ENCODE measurements around the gene NPTX1. TPM values are rescaled to one million over a fixed set of nuclear protein-coding genes. Genes with fewer than 3 reads are reported as not detected.

NPTX1 gene
- total RNA-seq, 1 donor from 2014 or later = not detected

DNA sequence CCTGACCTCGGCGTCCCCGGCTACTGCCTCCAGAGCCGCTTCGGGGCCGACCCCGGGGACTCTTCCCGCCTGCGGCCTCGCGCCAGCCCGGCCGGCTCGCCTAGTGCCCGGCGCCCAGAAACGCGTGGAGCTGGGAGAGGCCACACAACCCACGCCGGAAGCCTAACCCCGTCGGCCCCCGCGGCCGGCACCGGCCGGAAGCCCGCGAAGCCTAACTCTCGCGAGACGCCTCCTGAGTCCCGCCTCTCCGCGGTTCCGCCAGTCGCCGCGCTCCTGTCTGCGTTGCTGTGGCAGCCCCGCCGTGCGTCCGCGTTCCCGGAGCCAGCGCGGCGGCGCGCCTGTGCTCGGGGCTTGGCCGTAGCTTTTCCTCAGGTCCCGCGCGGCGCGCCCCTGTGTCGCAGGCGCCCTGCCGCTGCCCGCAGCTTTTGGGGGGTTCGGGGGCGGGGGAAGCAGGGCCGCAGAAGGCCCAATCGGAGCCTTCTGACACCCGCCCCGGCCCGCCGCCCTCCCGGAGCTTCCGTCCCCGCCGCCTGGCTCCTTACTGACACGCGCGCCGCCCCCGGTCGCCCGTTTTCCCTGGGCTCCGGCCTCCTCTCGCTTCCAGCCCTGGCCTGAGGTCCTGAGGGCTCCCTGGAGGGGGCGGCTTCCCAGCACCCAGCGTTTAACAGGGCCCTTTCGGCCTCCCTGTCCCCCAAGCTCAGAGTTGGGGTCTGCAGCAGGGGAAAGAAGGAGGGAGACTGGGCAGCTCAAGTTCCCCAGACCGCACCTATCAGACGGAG lies 21.7 kb downstream of the NPTX1 start:
- peak overlapping the region; percentile 89 for H3K4me3 ChIP-seq (ENCODE audit: low read depth, low read length)
- peak; percentile 52 for DNase-seq (ENCODE audit: low read depth)
- TF ChIP-seq, protein P1, sequence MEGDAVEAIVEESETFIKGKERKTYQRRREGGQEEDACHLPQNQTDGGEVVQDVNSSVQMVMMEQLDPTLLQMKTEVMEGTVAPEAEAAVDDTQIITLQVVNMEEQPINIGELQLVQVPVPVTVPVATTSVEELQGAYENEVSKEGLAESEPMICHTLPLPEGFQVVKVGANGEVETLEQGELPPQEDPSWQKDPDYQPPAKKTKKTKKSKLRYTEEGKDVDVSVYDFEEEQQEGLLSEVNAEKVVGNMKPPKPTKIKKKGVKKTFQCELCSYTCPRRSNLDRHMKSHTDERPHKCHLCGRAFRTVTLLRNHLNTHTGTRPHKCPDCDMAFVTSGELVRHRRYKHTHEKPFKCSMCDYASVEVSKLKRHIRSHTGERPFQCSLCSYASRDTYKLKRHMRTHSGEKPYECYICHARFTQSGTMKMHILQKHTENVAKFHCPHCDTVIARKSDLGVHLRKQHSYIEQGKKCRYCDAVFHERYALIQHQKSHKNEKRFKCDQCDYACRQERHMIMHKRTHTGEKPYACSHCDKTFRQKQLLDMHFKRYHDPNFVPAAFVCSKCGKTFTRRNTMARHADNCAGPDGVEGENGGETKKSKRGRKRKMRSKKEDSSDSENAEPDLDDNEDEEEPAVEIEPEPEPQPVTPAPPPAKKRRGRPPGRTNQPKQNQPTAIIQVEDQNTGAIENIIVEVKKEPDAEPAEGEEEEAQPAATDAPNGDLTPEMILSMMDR (conservative IDR thresholded peaks at IDR 0.05; ENCODE audit: low read depth, low read length) = no peak

DNA sequence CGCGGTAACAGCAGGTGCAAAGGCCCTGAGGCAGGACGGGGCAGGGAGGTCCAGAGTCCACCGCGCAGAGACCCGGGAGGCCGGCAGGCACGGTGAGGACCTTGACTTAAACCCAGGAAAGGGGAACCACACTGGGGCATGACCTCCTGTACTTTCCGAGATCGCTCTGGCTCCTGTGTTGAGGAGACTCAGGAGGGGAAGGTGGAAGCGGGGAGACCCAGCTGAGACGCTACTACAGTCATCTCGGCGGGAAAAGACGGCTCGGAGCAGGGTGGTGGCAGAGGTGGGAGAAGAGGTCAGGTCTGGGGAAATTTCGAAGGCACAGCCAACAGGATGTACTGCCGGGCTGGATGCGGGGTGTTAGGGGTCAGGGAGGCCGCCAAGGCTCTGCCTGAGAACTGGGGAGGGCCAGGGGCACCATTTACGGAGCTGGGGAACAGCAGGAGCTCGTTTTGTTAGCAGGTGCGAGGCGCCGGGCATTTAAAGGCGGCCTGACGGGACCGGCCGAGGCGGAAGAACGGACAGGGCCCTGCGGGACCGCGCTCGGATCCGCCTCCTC lies 22.3 kb downstream of the NPTX1 start:
- H3K4me3 ChIP-seq (ENCODE audit: low read depth, low read length) = peak overlapping the region; percentile 89
- TF ChIP-seq, protein P1 (conservative IDR thresholded peaks at IDR 0.05; ENCODE audit: low read depth, low read length) = no peak
- DNase-seq (ENCODE audit: low read depth) = no peak

DNA sequence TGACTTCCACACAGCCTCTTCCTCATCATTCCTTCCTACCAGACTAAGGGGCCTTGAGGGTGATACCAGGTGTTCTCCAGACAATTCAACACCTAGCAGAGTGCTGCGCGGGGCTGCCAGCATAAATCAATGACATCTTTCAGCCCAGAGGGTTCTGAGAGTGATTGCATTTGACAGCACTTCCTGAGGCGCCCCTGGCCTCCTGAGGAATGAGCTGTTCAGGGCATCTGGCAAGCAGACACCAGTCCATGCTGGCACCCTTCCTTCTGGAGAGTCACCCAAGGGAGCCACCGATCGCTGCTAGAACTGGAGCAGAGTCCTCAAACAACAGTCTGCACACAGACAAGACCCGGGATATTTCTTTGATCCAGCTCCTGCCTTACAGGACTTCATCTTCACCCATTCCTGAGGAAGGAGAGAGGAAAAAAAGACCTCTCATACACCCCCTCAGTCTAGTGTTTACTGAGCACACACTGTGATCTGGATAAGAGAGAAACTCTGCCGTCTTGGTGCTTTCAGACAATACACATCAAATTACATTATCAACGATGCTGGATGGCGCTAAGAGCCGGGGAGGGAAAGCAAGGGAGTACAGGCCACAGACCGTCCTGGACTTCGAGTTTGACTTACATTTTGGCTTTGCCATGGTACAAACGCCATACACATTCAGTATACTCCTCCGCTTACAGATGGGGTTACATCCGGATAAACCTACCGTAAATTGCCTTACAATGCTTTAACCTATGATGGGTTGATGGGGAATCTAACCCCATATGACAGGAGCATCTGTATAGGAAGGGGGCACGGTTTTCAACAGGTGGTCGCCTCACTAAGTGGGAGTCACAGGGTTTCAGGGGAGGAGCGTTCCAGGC lies 23.0 kb downstream of the NPTX1 start:
- H3K4me3 ChIP-seq (ENCODE audit: low read depth, low read length) = peak overlapping the region; percentile 89
- TF ChIP-seq, protein P1 (conservative IDR thresholded peaks at IDR 0.05; ENCODE audit: low read depth, low read length) = no peak
- DNase-seq (ENCODE audit: low read depth) = no peak

DNA sequence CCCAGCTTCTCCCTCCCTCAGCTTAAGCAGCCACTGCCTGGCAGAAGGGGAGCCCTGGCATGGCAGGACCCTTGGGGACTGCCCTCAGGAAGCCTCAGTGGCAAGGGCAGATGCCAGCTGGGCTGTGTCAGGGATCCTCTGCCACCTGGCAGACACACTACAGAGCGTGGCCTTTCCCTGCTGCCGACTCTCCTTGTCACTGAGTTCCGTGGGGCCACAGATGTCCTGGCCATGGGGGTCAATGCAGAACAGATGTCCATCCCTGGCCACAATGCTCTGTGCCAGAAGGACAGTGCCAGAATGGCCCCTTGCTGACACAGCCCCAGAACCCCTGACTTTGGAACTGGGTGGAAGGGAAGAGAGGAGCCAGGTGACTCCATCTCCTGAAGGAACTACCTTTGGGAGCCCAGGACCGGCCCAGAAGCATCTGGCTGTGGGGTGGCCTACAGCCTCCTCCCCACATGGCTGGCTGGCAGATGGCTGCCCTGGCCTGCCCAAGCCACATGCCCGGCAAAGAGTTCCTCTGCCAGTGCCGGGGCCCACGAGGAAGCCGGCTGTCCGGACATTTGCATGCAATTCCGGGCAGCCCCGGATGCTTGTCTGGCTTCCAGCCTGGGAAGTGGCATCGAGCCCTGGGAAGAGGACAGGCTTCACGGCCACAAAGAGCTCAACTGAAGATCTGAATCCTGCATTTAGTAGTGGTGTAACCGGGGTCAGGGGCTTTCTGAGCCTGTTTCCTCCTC lies 24.1 kb downstream of the NPTX1 start:
- no peak for DNase-seq (ENCODE audit: low read depth)
- H3K4me3 ChIP-seq (ENCODE audit: low read depth, low read length) = no peak overlapping the region
- TF ChIP-seq, protein P1 (conservative IDR thresholded peaks at IDR 0.05; ENCODE audit: low read depth, low read length) = no peak

- H3K4me3 ChIP-seq (ENCODE audit: low read depth, low read length) = no peak overlapping the region
- no peak for DNase-seq (ENCODE audit: low read depth)
- TF ChIP-seq, protein P1 (conservative IDR thresholded peaks at IDR 0.05; ENCODE audit: low read depth, low read length) = no peak
Measured at GRCh38 chr17:80451104-80451775, 25.2 kb downstream of the NPTX1 start.
